ENCODE data around the gene COL8A2.

COL8A2 gene

DNA sequence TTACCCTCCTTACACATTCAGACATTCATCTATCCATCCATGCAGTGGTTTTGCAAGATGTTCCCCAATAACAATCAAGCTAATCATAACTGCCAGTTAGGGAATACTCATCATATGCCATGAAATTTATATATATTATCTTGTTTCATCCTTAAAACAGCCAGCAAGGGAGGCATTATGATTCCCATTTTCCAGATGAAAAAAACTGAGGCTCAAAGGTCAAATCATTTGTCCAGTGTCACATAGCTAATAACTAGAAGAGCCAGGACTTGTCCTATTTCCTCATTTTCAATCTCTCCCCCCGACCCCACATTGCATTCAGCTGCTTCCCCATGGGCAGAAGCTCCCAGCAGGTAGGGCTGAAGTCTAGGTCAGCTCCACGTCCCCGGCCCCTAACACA is 7.0 kb upstream of the COL8A2 start:
- no peak overlapping the region for H3K4me3 ChIP-seq (ENCODE audit: control insufficient read depth, low read depth, low read length)
- DNase-seq (ENCODE audit: low read depth) = no peak
- TF ChIP-seq, protein P1, sequence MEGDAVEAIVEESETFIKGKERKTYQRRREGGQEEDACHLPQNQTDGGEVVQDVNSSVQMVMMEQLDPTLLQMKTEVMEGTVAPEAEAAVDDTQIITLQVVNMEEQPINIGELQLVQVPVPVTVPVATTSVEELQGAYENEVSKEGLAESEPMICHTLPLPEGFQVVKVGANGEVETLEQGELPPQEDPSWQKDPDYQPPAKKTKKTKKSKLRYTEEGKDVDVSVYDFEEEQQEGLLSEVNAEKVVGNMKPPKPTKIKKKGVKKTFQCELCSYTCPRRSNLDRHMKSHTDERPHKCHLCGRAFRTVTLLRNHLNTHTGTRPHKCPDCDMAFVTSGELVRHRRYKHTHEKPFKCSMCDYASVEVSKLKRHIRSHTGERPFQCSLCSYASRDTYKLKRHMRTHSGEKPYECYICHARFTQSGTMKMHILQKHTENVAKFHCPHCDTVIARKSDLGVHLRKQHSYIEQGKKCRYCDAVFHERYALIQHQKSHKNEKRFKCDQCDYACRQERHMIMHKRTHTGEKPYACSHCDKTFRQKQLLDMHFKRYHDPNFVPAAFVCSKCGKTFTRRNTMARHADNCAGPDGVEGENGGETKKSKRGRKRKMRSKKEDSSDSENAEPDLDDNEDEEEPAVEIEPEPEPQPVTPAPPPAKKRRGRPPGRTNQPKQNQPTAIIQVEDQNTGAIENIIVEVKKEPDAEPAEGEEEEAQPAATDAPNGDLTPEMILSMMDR (IDR thresholded peaks at IDR 0.05; ENCODE audit: control insufficient read depth, insufficient read depth, low read depth, low read length, missing control alignments) = no peak

DNA sequence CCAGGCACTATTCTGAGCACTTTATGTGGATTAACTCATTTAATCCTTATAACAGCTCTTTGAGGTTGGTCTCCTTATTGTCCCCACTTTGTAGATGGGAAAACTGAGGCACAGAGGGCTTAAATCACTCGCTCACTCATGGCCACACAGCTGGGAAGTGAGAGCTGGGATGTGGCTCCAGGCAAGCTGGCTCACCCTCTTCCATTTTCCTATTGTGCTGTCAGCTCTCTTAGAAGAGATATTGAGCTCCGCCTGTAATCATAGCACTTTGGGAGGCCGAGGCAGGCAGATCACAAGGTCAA is 3.8 kb upstream of the COL8A2 start:
- TF ChIP-seq, protein P1 (IDR thresholded peaks at IDR 0.05; ENCODE audit: control insufficient read depth, insufficient read depth, low read depth, low read length, missing control alignments) = no peak
- DNase-seq (ENCODE audit: low read depth) = no peak
- no peak overlapping the region for H3K4me3 ChIP-seq (ENCODE audit: control insufficient read depth, low read depth, low read length)

DNA sequence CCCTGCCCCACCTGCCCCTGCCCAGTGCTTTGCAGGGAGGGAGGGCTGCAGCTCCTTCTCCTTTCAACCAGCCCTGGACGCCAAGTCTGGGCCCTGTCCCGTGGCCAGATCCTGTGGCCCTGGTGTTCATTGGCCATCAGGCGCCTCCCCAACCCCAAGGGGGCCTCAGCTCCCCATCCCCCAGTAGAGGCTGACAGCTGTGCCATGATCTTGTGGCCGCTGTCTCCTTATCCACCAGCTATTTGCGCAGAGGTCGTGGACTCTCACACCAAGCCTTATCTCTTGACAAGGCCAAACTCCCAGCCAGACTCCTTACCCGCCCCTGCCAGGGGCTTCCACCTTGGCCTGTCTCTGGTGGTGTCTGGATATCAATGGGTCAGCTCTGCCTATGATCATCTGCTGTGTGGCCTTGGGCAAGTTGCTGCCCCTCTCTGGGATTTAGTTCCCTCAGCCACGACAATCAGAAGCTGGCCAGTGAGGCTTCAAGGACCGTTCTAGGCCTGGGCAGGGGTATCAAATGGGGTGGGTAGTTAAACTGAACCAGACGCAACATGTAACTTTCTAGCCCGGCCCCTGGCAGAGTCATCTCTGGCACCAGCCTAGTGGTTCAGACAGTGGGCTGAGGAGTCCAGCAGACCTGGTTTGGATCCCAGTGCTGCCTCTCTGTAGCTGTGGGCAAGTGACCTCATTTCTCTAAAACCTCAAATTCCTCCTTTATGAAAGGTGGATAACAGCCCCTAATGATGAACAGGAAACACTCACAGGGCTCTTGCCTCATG is 3.3 kb upstream of the COL8A2 start:
- TF ChIP-seq, protein P1 (IDR thresholded peaks at IDR 0.05; ENCODE audit: control insufficient read depth, insufficient read depth, low read depth, low read length, missing control alignments) = no peak
- H3K4me3 ChIP-seq (ENCODE audit: control insufficient read depth, low read depth, low read length) = no peak overlapping the region
- no peak for DNase-seq (ENCODE audit: low read depth)

DNA sequence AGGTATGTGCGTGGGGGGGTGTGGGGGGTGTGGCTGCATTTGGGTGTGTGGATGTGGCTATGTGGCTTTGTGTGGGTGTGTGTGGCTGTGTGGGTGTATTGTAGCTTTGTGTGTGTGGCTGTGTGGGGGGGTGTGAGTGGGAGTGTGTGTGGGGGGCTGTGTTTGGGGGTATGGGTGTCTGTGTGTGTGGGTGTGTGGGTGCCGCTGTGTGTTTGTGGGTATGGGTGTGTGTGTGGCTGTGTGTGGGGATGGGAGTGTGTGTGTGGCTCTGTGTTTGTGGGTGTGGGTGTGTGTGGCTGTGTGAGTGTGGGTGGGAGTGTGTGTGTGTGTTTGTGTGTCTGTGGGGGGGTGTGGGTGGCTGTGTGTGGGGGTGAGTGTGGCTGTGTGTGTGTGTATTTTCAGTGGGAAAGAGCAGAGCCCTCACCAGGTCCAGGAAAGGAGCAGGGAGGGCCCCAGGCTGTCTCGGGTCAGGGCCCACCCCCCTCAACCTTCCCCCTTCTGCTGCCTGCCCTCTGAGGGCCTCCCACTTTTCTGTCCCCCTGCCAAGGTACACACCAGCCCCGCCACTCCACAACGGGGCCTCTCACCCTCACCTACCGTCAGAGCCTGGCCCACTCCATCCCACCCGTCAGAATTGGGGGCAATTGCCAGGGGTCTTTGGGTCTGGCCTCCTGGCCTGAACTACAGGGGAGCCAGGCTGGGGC is 1.9 kb upstream of the COL8A2 start:
- no peak overlapping the region for H3K4me3 ChIP-seq (ENCODE audit: control insufficient read depth, low read depth, low read length)
- DNase-seq (ENCODE audit: low read depth) = no peak
- TF ChIP-seq, protein P1 (IDR thresholded peaks at IDR 0.05; ENCODE audit: control insufficient read depth, insufficient read depth, low read depth, low read length, missing control alignments) = no peak

DNA sequence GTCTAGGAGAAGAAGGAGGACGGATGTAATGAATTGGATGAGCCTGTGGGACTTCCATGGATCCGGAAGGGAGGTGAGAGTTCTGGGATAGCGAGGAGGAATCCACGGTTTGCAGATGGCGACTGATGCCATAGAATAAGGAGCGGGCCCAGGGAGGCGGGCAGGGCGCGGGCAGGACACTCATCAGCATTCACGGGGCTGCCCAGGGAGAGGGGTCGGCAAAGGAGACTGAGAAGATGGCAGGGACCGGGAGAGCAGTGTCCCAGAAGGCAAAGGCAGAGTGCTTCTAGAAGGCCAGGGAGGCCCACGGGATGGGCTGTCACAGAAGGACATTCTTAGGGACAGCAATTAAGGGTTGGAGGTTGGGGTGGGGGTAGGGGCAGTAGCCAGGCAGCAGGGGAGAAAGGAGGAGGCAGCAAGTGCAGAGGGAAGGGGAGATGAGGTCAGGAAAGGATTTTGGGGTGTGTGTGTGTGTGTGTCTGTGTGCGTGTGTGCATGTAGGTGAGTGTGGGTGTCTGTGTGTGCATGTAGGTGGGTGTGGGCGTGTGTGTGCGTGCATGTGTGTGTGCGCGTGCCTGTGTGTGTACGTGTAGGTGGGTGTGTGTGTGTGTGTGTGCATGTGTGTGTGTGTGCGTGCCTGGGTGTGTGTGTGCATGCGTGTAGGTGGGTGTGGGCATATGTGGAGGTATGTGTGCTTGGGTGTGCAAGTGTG is 1.1 kb upstream of the COL8A2 start:
- TF ChIP-seq, protein P1 (IDR thresholded peaks at IDR 0.05; ENCODE audit: control insufficient read depth, insufficient read depth, low read depth, low read length, missing control alignments) = no peak
- no peak for DNase-seq (ENCODE audit: low read depth)
- H3K4me3 ChIP-seq (ENCODE audit: control insufficient read depth, low read depth, low read length) = no peak overlapping the region

DNA sequence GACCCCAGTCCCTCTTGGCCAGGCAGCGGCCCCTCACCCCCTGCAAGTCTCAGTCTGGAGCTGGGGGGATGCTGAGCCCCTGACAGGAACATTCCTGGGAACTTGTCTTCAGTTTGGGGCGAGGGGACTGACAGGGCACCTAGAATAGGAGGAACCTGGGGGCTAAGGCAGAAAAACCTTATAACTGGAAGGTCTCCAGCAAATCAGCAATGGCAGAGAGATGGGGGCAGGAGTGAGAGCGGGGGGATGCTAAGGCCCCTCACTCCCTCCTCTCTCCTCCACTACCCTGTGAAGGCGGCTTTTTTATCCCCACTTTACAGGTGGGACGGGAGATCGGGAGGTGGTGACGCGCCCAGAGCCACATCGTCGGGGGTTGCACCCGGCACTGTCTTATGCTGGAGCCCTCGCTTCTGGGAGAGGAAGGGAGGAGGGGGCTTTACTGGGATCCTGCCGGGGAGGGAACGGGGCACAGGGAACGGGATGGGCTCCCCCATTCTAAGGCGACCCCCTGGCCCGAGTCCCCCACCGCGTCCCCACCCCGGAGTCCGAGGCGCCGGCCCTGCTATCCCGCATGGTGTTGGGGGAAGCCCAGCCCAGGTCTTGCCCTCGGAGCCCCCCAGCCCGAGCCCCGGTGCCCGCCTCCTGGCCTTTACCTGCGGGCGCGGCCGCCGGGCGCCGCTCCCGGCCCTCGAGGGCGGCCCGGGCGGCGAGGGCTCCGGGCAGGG is 456 bp downstream of the COL8A2 start:
- peak overlapping the region; percentile 6; the same call in 1 of the 2 replicates for H3K4me3 ChIP-seq (ENCODE audit: control insufficient read depth, low read depth, low read length)

More for the DNA sequence above, 456 bp downstream of the COL8A2 start:
- no peak for DNase-seq (ENCODE audit: low read depth)
- TF ChIP-seq, protein P1 (IDR thresholded peaks at IDR 0.05; ENCODE audit: control insufficient read depth, insufficient read depth, low read depth, low read length, missing control alignments) = no peak

Measured in AG09309 (cell line).